OCI-LY3 (cell line): ENCODE measurements around the gene KRT16.

Experiments used
- H2AFZ ChIP-seq: fragments of 200-600, 300-600 bp; shearing (Covaris generic); 2 replicates; pipeline ENCODE4 v1.6.0; 2014; ENCODE audit warnings: antibody characterized with exemption, low read depth, low read length
- H3K27ac ChIP-seq: fragments of 200-600, 300-600 bp; sonication (generic); 2 replicates; pipeline ENCODE4 v1.5.1; 2014; ENCODE audit warnings: mild to moderate bottlenecking, low read length, moderate library complexity, mixed read lengths
- H3K27me3 ChIP-seq: fragments of 200-600, 300-600 bp; sonication (generic); 2 replicates; pipeline ENCODE4 v1.6.1; 2014; ENCODE audit warnings: low read depth, low read length, mixed read lengths
- H3K36me3 ChIP-seq: fragments of 200-600, 300-600 bp; sonication (generic); replicated peaks from 2 replicates; pipeline ENCODE3; 2014; ENCODE audit warnings: low read depth, low read length, mixed read lengths
- H3K4me1 ChIP-seq: fragments of 300-600, 200-600 bp; sonication (generic); 2 replicates; pipeline ENCODE4 v1.6.1; 2014; ENCODE audit warnings: low read length, mixed read lengths
- H3K4me2 ChIP-seq: fragments of 200-600, 300-600 bp; sonication (generic); 2 replicates; pipeline ENCODE4 v1.6.1; 2014; ENCODE audit warnings: low read length, mixed read lengths
- H3K4me3 ChIP-seq: fragments of 300-600, 200-600 bp; sonication (generic); 2 replicates; pipeline ENCODE4 v1.5.1; 2014; ENCODE audit warnings: antibody characterized with exemption, mild to moderate bottlenecking, low read length, moderate library complexity
- H3K79me2 ChIP-seq: fragments of 300-600, 200-600 bp; shearing (Covaris generic); 2 replicates; pipeline ENCODE4 v1.6.1; 2014; ENCODE audit warnings: mild to moderate bottlenecking, low read length, mixed read lengths
- H3K9ac ChIP-seq: fragments of 300-600, 200-600 bp; shearing (Covaris generic); 2 replicates; pipeline ENCODE4 v1.6.0; 2014; ENCODE audit warnings: mild to moderate bottlenecking, low read length, moderate library complexity
- H3K9me3 ChIP-seq: fragments of 200-600, 300-600 bp; shearing (Covaris generic); 2 replicates; pipeline ENCODE4 v1.6.1; 2014; ENCODE audit warnings: low read length, mixed read lengths; ENCODE audit not compliant: insufficient read depth
- H4K20me1 ChIP-seq: fragments of 200-600, 300-600 bp; sonication (generic); 2 replicates; pipeline ENCODE4 v1.6.1; 2016; ENCODE audit warnings: low read length, mixed read lengths; ENCODE audit not compliant: insufficient read depth
- CTCF ChIP-seq: fragments of 200-600, 300-600 bp; sonication (generic); IDR thresholded peaks from 2 replicates; pipeline ENCODE4 v1.5.1; 2014; ENCODE audit warnings: antibody characterized with exemption, low read length, low read depth
- EZH2phosphoT487 ChIP-seq: fragments of 200-600 bp; shearing (Covaris generic); IDR thresholded peaks from 2 replicates; pipeline ENCODE4 v1.6.1; 2018; ENCODE audit warnings: antibody characterized with exemption, mixed run types, low read depth

The KRT16 gene

GRCh38 chr17:41594363-41594915 is 18.1 kb downstream of the KRT16 start:
- Histone ChIP-seq H3K9me3 (no peaks in the 10 kb centered on the region), H3K79me2 (no peaks in the 10 kb centered on the region), H3K36me3 (no peaks in the 10 kb centered on the region), H3K27me3 (peaks cover 14% of the 10 kb centered on the region; the same call in 1 of the 2 replicates), H3K4me2 (no peak overlapping the region), H3K4me3 (no peak overlapping the region), H3K9ac (no peak overlapping the region), H2AFZ (no peak overlapping the region), H4K20me1 (no peaks in the 10 kb centered on the region), H3K4me1 (no peaks in the 10 kb centered on the region), H3K27ac (no peak overlapping the region)
- TF ChIP-seq CTCF (no peak), EZH2phosphoT487 (no peak)

GRCh38 chr17:41593306-41593981 is 19.1 kb downstream of the KRT16 start:
- Histone ChIP-seq H3K9me3 (no peaks in the 10 kb centered on the region), H3K4me2 (no peak overlapping the region), H3K79me2 (no peaks in the 10 kb centered on the region), H2AFZ (no peak overlapping the region), H3K36me3 (no peaks in the 10 kb centered on the region), H3K4me3 (no peak overlapping the region), H3K27ac (no peak overlapping the region), H3K27me3 (peaks cover 16% of the 10 kb centered on the region; the same call in 1 of the 2 replicates), H3K4me1 (no peaks in the 10 kb centered on the region), H4K20me1 (no peaks in the 10 kb centered on the region), H3K9ac (no peak overlapping the region)
- TF ChIP-seq EZH2phosphoT487: no peak
- no peak for TF ChIP-seq CTCF

DNA sequence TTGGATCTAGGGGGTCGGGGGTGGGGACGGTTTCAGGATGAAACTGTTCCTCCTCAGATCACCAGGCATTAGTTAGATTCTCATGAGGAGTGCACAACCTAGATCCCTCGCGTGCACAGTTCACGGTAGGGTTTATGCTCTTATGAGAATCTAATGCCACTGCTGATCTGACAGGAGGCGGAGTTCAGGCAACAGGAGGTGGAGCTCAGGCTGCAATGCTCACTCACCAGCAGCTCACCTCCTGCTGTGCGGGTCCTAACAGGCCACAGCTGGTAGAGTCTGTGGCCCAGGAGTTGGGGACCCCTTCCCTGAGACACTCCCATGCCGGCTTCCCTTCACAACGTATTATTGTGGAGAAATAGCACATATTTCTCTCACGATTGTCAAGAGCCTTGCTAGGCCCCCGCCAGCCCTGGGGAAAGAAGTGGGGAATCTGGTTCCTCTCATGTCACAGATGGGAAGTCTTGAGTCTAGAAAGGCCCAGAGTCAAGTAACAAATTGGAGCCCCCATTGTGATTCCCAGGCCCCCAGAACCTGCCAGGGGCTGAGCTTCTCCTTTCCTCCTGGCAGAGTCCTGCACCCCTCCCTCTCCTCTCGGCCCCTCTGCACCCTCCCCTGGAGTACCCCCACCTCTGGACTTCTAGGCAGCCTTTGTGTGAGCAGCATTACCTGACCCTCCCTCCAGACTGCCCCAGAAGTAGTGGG is 19.8 kb downstream of the KRT16 start:
- TF ChIP-seq EZH2phosphoT487: no peak
- no peak for TF ChIP-seq CTCF
- Histone ChIP-seq H3K4me2 (no peak overlapping the region), H3K9me3 (no peaks in the 10 kb centered on the region), H3K4me1 (no peaks in the 10 kb centered on the region), H3K36me3 (no peaks in the 10 kb centered on the region), H3K79me2 (no peaks in the 10 kb centered on the region), H4K20me1 (no peaks in the 10 kb centered on the region), H3K9ac (no peak overlapping the region), H3K4me3 (no peak overlapping the region), H2AFZ (no peak overlapping the region), H3K27me3 (peaks cover 16% of the 10 kb centered on the region; the same call in 1 of the 2 replicates), H3K27ac (no peak overlapping the region)

GRCh38 chr17:41589301-41589700 is 23.3 kb downstream of the KRT16 start:
- no peaks in the 10 kb centered on the region for H3K36me3 ChIP-seq
- H3K79me2 ChIP-seq: no peaks in the 10 kb centered on the region
- H3K4me3 ChIP-seq: no peak overlapping the region
- TF ChIP-seq CTCF (no peak), EZH2phosphoT487 (no peak)
- H3K9ac ChIP-seq: no peak overlapping the region
- no peak overlapping the region for H3K4me2 ChIP-seq
- no peak overlapping the region for H3K27ac ChIP-seq
- H3K27me3 ChIP-seq: peaks cover 9% of the 10 kb centered on the region; the same call in 1 of the 2 replicates
- no peak overlapping the region for H2AFZ ChIP-seq
- H3K9me3 ChIP-seq: no peaks in the 10 kb centered on the region
- H4K20me1 ChIP-seq: no peaks in the 10 kb centered on the region
- H3K4me1 ChIP-seq: no peaks in the 10 kb centered on the region
